Stimulated activated CD4-positive, alpha-beta T cell treated with anti-CD3 and anti-CD28 coated beads, TNF-alpha, amount 100 ng/mL, for 4 hours (primary cell): ENCODE results near the gene TFEC.
"Not testable (repeated sequence)": the region's sequence is repeated elsewhere in the genome, so short reads cannot be mapped to it uniquely, and the experiment has no call there.

Source experiments
- DNase-seq, 3 experiments: peaks; one replicate each; pipeline ENCODE4 v3.0.0-alpha.2; 2020; ENCODE audit warnings: low read depth in 3 of 3

The TFEC gene, protein sequence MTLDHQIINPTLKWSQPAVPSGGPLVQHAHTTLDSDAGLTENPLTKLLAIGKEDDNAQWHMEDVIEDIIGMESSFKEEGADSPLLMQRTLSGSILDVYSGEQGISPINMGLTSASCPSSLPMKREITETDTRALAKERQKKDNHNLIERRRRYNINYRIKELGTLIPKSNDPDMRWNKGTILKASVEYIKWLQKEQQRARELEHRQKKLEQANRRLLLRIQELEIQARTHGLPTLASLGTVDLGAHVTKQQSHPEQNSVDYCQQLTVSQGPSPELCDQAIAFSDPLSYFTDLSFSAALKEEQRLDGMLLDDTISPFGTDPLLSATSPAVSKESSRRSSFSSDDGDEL

DNA sequence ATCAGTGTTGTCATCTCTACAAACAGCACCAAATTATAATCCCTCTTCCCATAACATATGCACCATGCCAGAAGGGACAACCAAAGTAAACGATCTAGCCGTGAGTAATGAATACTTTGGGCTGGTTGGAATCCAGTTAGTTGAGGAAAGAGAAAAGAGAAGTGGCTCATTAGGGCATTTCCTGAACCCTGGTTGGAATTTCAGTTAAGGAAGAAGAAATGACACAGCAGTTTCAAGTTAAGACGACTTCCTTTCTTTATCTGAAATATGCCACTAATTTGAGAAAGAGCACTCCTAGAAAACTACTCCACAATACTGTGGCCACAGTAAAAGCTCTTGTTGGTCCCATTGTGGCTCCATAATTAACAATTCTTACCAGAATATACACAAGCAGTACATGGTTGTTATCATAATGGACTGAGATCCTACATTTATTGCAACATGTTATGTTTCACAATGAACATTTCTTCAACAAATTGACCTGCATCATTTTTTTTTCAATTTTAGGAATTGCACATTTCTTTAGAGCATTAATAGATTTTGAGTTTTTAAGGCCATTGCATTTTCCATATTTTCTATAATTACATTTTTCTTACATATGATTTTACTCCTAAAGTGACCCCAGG lies at the start of gene TFEC:
TFEC (minus strand) TSS at position 113 of the 626 bp plus-strand sequence. CDS start 46,322 bp downstream, outside the sequence.
- DNase-seq: no peak

DNA sequence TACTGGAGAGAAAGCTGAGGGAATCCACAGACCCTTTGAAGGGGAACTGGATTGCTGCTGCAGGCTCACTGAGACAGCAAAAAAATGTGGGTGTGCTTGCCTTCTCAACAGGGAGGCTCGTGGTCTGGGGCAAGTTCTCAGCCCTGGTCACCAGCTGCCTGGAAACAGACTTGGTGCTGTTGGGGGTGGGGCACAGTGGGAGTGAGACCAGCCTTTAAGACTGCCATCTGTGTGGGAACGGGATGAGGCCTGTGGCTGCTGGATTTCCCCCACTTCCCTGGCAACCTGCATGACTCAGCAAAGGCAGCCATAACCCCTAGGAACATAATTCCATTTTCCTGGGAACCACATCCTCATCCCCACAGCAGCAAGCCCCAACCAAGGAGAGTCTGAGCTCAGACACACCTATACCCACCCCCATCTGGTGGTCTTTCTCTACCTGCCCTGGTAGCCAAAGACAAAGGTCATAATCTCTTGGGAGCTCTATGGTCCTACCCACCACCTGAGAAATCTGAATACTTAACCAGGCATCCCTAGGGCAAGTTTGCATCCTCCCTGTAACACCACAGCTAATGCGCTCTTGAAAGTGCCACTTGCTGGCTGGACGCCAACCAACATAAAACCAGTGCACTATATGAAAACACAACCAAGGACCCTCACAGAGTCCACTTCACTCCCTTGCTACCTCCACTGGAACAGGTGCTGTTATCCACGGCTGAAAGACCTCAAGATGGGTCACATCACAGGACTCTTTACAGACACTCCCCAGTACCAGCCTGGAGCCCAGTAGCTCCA lies 45.0 kb upstream of the TFEC start:
- no peak for DNase-seq

DNA sequence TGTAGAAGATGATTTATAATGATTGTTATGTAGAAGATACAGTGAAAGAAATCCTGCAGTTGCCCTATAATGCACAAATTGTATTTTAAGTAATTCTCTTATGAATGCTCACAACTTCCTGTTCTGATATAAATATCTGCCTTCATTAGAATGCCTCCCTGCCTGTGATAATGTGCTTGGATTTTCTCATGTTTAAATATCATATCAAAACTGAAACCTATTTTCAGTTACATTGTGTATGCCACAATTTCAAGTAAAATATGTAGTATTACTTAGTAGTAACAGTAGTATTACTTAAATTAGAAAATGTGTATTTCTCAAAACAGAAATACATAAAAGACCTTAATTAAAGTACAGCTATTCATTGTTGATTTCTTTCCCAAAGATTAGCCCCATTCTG lies 41.1 kb upstream of the TFEC start:
- no peak for DNase-seq

DNA sequence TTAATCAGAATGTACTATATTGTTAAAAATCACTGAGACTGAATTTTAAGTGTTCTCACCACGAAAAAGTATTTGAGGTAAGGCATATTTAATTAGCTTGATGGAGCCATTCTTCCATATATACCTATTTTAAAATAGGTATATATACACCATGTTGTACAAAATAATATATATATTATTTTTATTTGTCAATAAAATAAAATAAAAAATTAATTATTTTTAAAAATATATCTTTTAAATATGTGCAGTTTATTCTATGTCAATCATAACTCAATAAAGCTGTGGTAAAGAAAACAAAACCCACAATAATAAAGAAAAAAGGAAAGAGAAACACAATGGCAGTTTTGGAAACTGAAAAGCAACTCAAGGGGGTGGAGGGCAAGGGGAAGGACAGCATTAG lies 33.6 kb upstream of the TFEC start:
- DNase-seq: no peak

DNA sequence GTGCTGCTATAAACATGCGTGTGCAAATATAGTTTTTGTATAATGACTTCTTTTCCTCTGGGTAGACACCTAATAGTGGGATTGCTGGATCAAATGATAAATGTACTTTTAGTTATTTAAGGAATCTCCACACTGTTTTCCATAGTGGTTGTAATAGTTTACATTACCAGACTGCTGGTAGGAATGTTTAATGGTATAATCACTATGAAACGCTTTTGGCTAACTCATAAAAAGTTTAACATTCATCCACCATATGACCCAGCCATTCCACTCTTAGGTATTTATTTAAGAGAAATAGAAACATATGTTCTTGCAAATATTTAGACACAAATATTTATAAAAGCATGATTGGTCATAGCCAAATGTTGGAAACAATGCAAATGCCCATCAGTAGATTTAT lies 32.1 kb upstream of the TFEC start:
- no peak for DNase-seq

DNA sequence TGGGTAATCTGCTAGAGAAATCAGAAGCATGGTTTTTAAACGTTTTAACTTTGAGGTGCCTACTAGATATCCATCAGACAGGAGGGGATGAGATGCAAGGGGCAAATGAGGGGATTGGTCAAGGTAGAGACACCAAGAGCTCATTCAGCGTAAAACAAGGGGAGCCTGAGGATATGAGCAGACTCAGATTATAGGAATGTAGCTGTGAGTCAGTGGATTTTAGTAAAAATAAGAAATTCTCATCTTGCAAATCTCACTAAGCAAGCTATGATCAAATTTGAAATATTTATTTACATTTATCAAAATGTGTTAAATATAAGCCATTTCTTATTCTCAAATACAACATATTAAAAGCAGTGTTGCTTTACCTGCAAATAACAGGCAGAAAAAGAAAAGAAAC lies 21.4 kb upstream of the TFEC start:
- no peak for DNase-seq

DNA sequence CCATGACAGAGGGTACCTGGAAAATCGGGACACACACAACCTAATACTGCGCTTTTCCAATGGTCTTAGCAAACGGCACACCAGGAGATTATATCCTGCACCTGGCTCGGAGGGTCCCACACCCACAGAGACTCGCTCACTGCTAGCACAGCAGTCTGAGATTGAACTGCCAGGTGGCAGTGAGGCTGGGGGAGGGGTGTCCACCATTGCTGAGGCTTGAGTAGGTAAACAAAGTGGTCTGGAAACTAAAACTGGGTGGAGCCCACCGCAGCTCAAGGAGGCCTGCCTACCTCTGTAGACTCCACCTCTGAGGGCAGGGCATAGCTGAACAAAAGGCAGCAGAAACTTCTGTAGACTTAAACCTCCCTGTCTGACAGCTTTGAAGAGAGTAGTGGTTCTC lies 16.7 kb upstream of the TFEC start:
- DNase-seq: not testable (repeated sequence)

DNA sequence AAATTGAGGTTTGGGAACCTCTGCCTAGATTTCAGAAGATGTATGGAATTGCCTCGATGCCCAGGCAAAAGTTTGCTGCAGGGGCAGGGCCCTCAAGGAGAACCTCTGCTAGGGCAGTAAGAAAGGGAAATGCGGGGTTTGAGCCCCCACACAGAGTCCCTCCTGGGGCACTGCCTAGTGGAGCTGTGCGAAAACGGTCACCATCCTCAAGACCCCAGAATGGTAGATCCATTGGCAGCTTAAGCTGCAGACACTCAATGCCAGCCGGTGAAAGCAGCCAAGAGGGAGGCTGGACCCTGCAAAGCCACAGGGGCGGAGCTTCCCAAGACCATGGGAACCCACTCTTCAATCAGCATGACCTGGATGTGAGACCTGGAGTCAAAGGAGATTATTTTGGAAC lies 15.0 kb upstream of the TFEC start:
- DNase-seq: no peak

DNA sequence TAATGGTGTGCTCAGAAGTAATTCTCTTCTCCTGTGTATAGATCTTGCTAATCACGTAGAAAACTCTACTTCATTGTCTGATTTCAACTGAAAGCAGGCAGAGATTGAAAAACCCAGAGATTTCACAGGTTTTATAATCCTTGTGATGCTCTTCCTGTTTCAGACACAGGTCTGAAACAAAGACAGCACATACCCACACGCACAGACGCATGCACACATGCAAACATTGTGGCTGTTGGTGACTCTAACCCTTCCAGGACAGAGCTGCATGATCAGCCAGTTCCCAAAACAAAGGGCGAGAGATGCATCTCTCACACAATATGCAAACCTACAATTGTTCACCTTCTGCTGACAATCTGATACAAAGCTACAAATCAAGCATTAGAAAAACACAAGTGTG lies 11.1 kb upstream of the TFEC start:
- no peak for DNase-seq

DNA sequence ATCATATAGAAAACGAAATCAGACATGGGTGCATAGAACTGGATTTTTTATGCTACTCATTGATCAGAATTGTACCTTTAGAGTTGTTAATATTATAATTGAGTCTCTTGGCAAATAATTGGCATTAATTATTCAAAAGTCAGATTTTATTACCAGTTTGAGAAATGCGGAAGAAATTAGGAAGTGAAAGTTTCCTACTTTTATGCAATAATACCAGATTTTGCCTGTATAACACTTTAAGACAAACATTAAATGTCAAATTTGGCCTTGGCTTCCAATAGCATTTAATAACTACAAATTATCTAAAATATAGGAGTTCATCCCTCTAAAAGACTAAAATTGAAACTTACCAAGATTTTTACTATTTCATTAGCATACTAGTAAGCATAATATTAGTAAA lies 6.8 kb upstream of the TFEC start:
- no peak for DNase-seq

DNA sequence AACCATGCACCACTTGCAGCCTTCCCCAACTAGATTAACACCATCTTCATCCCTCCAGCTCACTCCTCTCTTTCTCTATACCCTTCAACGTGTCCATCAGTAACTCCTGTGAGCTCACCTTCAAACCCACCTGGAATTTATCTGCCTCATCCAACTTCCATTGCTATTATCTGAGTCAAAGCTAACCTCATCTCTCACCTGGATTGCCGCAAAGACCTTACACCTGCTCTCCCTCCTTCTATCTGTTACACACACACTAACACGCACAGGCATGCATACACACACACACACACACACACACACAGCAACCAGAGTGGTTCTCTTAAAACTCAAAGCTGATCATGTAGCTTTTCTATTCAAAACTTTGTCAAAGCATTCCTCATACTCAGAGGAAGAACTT lies 3.8 kb upstream of the TFEC start:
- no peak for DNase-seq

DNA sequence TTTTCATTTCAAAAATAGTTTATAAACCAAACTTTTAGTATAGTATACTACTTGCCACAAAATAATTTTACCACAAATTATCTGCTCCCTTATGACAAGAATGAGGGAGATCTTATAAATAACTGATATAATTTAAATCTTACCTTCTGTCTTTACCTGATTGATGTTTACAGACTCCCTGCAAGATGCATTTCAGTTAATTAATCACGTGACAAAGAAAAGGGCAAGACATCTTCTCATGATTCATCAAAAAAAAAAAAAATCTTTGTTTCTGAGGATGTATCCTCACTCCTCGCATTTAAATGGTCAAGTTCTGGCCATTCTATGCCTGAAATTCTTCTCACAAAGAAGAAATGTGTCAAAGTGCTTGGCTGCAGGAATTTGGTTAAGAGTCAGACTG lies 2.3 kb upstream of the TFEC start:
- DNase-seq: no peak

DNA sequence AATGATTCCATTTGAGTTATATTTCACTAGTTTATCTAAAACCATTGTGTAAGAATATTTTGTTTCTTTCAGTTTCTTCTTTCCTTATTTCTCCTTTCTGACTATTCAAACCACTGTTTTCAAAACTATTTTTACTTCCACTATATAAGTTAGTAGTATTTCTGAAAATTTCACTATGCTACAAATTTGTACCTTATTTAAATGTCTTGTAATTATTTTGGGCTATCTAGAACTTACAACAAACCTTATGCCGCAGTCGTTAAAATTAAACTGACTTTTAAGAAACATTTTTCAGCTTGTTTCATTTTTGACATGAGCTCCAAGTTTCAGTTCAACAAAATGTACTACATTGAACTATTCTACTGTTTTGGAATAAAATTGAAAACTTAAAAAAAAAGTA lies 1.8 kb downstream of the TFEC start:
- no peak for DNase-seq

DNA sequence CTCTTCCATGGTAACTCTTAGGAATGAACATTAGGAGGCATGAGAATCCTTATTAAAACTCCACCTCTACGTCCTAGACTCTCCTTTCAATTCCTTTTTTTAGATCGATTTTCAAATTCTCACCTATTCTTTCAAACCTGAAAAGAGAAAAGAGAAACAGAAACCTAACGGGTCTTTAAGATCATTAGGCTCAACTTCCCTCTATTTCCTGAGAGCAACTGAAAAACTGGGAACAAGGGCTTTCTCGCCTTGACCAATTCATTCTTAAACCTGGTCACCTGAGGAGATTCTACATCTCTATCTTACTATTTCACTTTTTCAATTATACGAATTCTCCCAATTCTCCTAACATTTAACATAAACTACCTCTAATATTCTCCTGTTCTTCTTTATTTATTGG lies 2.8 kb downstream of the TFEC start:
- no peak for DNase-seq

DNA sequence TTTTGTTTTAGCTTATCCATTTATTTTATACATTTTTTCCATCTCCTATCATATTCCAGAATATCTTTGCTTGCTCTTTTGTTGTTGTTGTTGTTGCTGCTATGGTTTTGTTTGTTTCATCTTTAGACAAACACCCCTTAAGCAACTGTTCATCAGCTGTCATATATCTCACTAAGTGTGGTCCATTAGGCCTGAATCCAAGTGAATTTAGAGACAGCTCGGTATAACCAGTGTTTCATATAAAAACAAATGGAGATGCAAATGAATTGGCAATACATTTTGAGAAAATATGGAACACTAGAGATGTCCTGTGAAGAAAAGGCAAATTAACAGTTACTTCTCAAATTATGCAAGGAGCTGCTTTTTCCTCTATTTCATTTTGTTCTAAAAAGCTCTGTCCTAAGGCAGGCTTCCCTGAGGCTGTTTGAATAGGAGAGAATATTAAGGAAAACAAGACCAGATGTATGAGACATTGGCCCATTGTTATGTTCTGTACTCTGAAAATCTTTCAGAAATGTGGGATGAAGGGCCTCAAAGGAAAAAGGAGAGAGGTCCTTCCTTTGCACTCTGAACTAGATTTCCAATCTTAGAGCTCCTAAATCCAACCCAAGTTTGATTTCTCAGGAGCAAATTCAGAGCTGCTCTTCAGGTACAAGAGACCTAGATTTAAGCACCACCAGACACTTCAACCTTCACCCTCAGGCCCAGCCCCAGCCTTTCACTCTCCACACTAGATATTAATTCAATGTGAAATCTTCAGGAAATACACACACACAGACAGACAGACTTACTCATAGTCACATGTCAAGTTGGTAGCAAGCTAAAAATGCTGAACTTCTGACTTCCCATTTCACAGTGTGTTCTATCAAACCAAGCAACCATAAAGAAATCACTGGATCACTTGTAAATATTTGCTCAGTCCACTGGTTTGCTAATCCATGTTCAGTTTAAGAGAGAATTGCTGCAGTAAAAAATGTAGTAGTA lies 5.4 kb downstream of the TFEC start:
- DNase-seq: no peak

DNA sequence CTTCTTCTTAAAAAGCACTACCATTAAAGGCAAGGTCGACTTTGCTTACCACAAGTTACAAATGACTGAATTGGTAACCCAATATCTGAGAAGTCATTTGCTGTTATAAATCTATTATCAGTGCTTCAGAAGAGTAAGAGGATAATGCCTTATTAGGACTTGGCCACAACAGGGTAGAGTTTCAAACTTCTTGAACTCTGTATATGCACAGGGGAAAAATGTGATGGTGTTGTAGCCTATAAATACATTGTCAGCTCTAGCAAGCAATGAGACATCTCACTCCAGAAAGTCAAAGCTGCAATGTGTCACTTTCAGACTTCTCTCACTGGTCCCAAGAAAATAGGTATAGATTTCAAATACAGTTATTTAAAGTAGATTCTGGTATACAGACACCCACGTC lies 9.3 kb downstream of the TFEC start:
- DNase-seq: no peak

DNA sequence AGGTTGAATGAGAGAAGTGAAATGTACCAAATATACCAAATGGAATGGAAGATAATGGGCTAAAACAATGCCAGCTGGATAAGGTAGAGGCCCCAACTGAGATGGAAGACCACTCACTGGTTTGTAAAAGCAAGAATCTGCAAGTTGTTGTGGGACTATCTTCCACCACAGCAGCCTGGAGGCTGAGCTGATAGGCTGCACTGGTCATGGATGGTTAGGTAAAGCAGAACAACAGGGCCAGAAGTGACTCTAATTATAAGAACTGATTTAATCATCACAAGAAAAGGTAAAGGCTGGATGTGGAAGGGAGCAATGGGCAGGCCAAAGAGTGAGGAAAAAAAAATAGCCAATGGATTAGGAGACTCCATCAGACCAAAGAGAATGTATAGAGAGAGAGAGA lies 11.8 kb downstream of the TFEC start:
- DNase-seq: no peak

DNA sequence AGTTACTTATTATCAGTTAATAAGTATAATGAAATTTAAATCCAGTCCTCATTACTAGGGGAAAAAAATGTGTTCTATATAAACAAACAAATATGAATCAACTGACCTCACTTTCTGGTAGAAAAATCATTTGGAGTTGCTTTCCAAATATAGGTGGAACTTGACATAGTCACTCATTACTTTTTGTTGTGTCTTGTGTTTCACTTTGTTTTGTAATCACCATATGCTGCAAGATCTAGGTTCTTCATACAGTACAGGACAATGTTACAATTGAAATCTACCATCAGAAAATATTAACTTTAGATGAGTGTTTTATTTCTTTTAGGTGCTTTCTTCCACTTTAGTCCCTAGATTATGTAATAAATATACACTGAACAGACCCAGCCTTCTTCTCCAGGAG lies 16.9 kb downstream of the TFEC start:
- DNase-seq: no peak

DNA sequence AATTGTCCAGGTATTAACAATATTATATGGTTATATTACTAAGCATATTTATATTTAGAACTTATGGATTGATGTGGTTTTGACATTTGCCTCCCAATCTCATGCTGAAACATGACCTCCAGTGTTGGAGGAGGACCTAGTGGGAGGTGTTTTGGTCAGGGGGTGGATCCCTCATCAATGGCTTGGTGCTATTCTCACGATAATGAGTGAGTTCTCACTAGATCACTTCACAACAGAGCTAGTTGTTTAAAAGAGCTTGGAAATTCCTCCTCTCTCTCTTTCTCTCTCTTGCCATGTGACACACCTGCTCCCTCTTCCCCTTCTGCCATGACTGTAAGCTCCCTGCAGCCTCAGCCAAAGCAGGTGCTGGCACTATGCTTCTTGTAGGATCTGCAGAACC lies 19.0 kb downstream of the TFEC start:
- DNase-seq: no peak

DNA sequence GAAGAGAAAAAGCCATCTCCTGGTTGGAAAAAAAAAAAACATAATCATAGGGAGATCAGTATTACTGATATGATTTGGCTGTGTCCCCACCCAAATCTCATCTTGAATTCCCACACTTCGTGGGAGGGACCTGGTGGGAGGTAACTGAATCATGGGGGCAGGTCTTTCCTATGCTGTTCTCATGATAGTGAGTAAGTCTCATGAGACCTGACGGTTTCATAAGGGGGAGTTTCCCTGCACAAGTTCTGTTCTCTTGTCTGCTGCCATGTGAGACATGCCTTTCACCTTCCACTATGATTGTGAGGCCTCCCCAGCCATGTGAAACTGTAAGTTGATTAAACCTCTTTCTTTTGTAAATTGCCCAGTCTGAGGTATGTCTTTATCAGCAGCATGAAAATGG lies 25.8 kb downstream of the TFEC start:
- DNase-seq: not testable (repeated sequence)

DNA sequence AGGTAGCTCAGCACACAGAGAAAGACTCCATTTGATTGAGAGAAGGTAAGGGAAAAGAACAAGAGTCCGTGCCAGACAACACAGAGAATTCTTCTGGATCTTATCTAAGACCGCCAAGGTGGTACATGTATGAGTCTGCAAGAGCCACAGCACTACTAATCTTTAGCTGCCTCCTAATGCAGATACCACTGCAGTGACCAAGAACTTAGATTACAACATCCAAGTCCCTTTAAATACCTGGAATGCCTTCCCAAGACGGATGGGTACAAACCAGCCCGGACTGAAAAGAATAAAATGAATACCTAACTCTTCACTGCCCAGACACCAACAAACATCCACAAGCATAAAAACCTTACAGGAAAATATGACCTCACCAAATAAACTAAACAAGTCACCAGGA lies 33.3 kb downstream of the TFEC start:
- no peak for DNase-seq

DNA sequence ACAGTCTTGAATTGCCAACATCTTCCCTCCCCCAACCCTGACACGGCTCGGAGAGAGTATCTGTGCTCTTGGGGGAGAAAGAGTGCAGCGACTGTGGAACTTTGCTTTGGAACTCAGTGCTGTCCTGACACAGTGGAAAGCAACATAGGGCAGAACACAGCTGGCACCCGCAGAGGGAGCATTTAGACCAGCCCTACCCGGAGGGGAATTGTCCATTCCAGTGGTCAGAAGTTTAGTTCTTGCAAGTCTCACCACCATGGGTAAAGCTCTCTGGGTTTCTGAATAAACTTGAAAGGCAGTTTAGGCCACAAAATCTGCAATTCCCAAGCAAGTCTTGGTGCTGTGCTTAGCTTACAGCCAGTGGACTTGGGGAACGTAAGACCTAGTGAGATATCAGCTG lies 34.9 kb downstream of the TFEC start:
- DNase-seq: no peak
